HepG2 (cell line): Measurements from ENCODE around the gene TDRD5. TPM values are rescaled to one million over a fixed set of nuclear protein-coding genes. Genes with fewer than 3 reads are reported as not detected.

Experiments
- ATAC-seq: fragments of 200-7000 bp; cut with Tn5 transposase; 3 replicates; pipeline ENCODE4 v1.9.1; 2020; ENCODE audit warnings: mild to moderate bottlenecking, moderate library complexity
- BruUV-seq: library from RNA; stranded (reverse); fragments of 400-500 nt; replicated peaks from 2 replicates; lab custom pipeline; 2021; lab: Mats Ljungman, UMichigan
- CTCF ChIA-PET: fragments of 300-600 bp; formaldehyde crosslinking; extraction: SDS; loops from one replicate; lab custom pipeline; 2021; ENCODE audit warnings: low total read pairs, inconsistent platforms, low intra/inter-chr PET ratio; lab: Yijun Ruan, JAX
- POLR2A ChIA-PET: fragments of 350-600 bp; sonication (Branson Sonifier 250); formaldehyde crosslinking; loops from one replicate; lab custom pipeline; 2020; ENCODE audit warnings: antibody characterized with exemption, inconsistent platforms; lab: Yijun Ruan, JAX
- DNase-seq: peaks from one replicate; pipeline ENCODE4 v3.0.0-alpha.2; 2015; ENCODE audit warnings: low spot score
- FAIRE-seq: peaks from 3 replicates; lab custom pipeline; 2011; peaks lifted over from hg19 to GRCh38; lab: Jason Lieb, UNC
- H2AFZ ChIP-seq: one replicate; pipeline ENCODE4 v1.6.1; 2011; ENCODE audit warnings: low read length, inconsistent platforms
- H3K27ac ChIP-seq: fragments of 300-600 bp; 3 replicates; pipeline ENCODE4 v1.8.0; 2011; ENCODE audit warnings: mixed run types, mild to moderate bottlenecking, mixed read lengths, low read length, inconsistent platforms; ENCODE audit not compliant: insufficient read depth; ENCODE audit errors: extremely low read length
- H3K27me3 ChIP-seq, 2 experiments: fragments of 200-600 bp in 1 of 2; 2 replicates in 1 of 2; 3 replicates in 1 of 2; pipeline versions ENCODE4 v1.6.0 to v1.8.0; 2011; ENCODE audit warnings: low read length in 2 of 2, mild to moderate bottlenecking in 2 of 2, moderate library complexity in 2 of 2, inconsistent platforms in 1 of 2; ENCODE audit not compliant: insufficient read depth in 2 of 2, control insufficient read depth in 1 of 2
- H3K36me3 ChIP-seq, 2 experiments: fragments of 200-600 bp in 1 of 2; replicated peaks in 1 of 2; 2 replicates in 1 of 2; 3 replicates in 1 of 2; pipeline versions ENCODE4 v1.5.1 to v1.8.0; 2011; ENCODE audit warnings: low read length in 2 of 2, inconsistent platforms in 1 of 2; ENCODE audit not compliant: insufficient read depth in 2 of 2, control insufficient read depth in 1 of 2
- H3K4me1 ChIP-seq: 2 replicates; pipeline ENCODE4 v1.5.1; 2012; ENCODE audit warnings: low read length, inconsistent platforms; ENCODE audit not compliant: insufficient read depth
- H3K4me2 ChIP-seq: 2 replicates; pipeline ENCODE4 v1.6.0; 2011; ENCODE audit warnings: low read depth, low read length, inconsistent platforms
- H3K4me3 ChIP-seq, 3 experiments: fragments of 200-600 bp in 1 of 3; sonication (generic), shearing (Covaris generic) in 1 of 3; replicated peaks in 1 of 3; 2 replicates each; pipeline ENCODE4 v1.5.1; 2011 to 2016; ENCODE audit warnings: low read length in 3 of 3, inconsistent platforms in 2 of 3, low read depth in 2 of 3, mild to moderate bottlenecking in 2 of 3, control low read depth in 1 of 3, mixed read lengths in 1 of 3; ENCODE audit not compliant: insufficient read depth in 1 of 3
- H3K79me2 ChIP-seq: one replicate; pipeline ENCODE4 v1.6.1; 2011; ENCODE audit warnings: low read length, inconsistent platforms; ENCODE audit not compliant: insufficient read depth
- H3K9ac ChIP-seq: 2 replicates; pipeline ENCODE4 v1.6.0; 2011; ENCODE audit warnings: mild to moderate bottlenecking, low read depth, low read length, inconsistent platforms; ENCODE audit not compliant: insufficient read depth
- H3K9me3 ChIP-seq: 2 replicates; pipeline ENCODE4 v1.5.1; 2012; ENCODE audit warnings: mild to moderate bottlenecking, low read length
- H4K20me1 ChIP-seq: 2 replicates; pipeline ENCODE4 v1.6.0; 2011; ENCODE audit warnings: inconsistent platforms, mild to moderate bottlenecking, low read length, moderate library complexity; ENCODE audit not compliant: insufficient read depth
- ATF4 ChIP-seq, 2 experiments: fragments of 450-650 bp in 1 of 2; sonication (generic) in 1 of 2; formaldehyde crosslinking; IDR thresholded peaks; 2 replicates each; pipeline versions ENCODE4 v1.5.0 to v1.8.0; 2020 to 2022; ENCODE audit warnings: mild to moderate bottlenecking in 1 of 2, missing genetic modification reagents in 1 of 2
- ATF7 ChIP-seq, 2 experiments: fragments of 450-650 bp in 1 of 2; sonication (generic) in 1 of 2; formaldehyde crosslinking in 1 of 2; IDR thresholded peaks; 2 replicates each; pipeline versions ENCODE4 v1.4.0 to v1.6.1; 2016 to 2020; ENCODE audit warnings: antibody characterized with exemption in 1 of 2, mild to moderate bottlenecking in 1 of 2, missing genetic modification reagents in 1 of 2
- BCL6 ChIP-seq: IDR thresholded peaks from 2 replicates; pipeline ENCODE4 v1.6.1; 2016; ENCODE audit warnings: missing genetic modification reagents, missing compliant biosample characterization
- CEBPB ChIP-seq: IDR thresholded peaks from 2 replicates; pipeline ENCODE4 v1.6.1; 2011; ENCODE audit warnings: low read depth, low read length, improper control_type of control experiment, borderline replicate concordance
- THAP9 ChIP-seq: sonication (generic); formaldehyde crosslinking; IDR thresholded peaks from 2 replicates; pipeline ENCODE4; 2020; ENCODE audit warnings: missing genetic modification reagents, mild to moderate bottlenecking, borderline replicate concordance
- YEATS4 ChIP-seq: sonication (generic); formaldehyde crosslinking; IDR thresholded peaks from 2 replicates; pipeline ENCODE4 v1.4.0; 2020; ENCODE audit warnings: missing genetic modification reagents, borderline replicate concordance
- ZNF557 ChIP-seq: sonication (generic); formaldehyde crosslinking; IDR thresholded peaks from 2 replicates; pipeline ENCODE4 v1.4.0; 2020; ENCODE audit warnings: missing genetic modification reagents
- WGBS: methylation state at CpG from one replicate; pipeline ENCODE4 v1.1.6; 2017; ENCODE audit warnings: low lambda C conversion rate; 5-methylcytosine and 5-hydroxymethylcytosine counted together
- in situ Hi-C: cut with HindIII; loops from 2 replicates; pipeline ENCODE4 v1.10.0; 2017; ENCODE audit warnings: low pct_unique_long_range_greater_than_20kb; ENCODE audit not compliant: extremely low pct_ligation_motif_present
- intact Hi-C: fragments of 100-400 bp; cut with micrococcal nuclease; formaldehyde crosslinking; loops from one replicate; pipeline ENCODE4 v1.10.0; 2022; ENCODE audit not compliant: unreplicated experiment
- polyA plus RNA-seq, 8 experiments: library from polyadenylated mRNA; depleted of rRNA in 3 of 8; stranded (reverse) in 7 of 8; unstranded in 1 of 8; fragments of >200 nt; fragmentation: Illumina TruSeq in 4 of 8; extraction: Trizol in 4 of 8; gene quantifications; 2 replicates each; pipeline versions ENCODE4 v1.2.1 to v1.2.3, GENCODE V29; 2011 to 2016; ENCODE audit warnings: low read depth in 4 of 8, missing spikeins in 1 of 8, mixed read lengths in 1 of 8; ENCODE audit not compliant: insufficient read depth in 1 of 8
- total RNA-seq, 5 experiments: library from RNA; depleted of rRNA; stranded (reverse); fragments of >200 nt; fragmentation: Illumina TruSeq; extraction: Trizol; gene quantifications; 2 replicates each; pipeline ENCODE4 v1.2.3, GENCODE V29; 2016; ENCODE audit warnings: low read depth in 1 of 5
- TF ChIP-seq, protein P1 (sequence below): sonication (generic); formaldehyde crosslinking; IDR thresholded peaks from 2 replicates; pipeline ENCODE4 v1.4.0; 2020; ENCODE audit warnings: mild to moderate bottlenecking, low read depth, missing genetic modification reagents
- TF ChIP-seq, protein P2 (sequence below): IDR thresholded peaks from 2 replicates; pipeline ENCODE4 v1.6.1; 2012; ENCODE audit warnings: inconsistent platforms

The TDRD5 gene
- total and polyA plus RNA-seq, 2 of the 13 experiments (the other 11 are each of a cell fraction or from before 2014, with no cell fraction given): not detected

GRCh38 chr1:179729881-179730280, 138.2 kb downstream of the TDRD5 start:
- CTCF ChIA-PET: no interaction called here
- intact Hi-C loops: no loop called here
- FAIRE-seq: no peak

DNA sequence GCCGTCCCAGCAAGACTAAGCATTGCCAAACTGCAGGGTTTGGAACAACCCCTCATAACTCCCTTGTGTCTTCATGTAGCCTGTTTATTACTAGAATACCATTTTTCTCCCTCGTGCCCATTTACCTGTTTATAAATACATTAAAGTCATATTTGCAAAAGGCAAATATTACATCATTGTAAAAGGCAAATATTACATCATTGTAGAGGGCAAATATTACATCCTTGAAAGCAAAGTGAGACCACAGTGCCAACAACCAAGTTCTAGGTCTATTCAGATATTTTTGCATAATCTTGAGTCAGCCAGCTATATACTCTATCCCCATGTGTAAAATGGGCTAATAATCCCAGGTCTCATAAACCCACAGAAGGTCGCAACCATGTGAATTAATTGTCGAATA, 140.0 kb downstream of the TDRD5 start:
- 36% methylated on average over 4 of the region's 4 CpGs for WGBS
- ChIA-PET POLR2A (no interaction called here), CTCF (no interaction called here)
- H2AFZ ChIP-seq: no peak overlapping the region
- no peaks in the 10 kb centered on the region for H3K9me3 ChIP-seq
- no peaks in the 10 kb centered on the region for H3K79me2 ChIP-seq
- BruUV-seq: no TSS peak
- DNase-seq (no peak), FAIRE-seq (no peak), ATAC-seq (no peak)
- H3K4me3 ChIP-seq: no peak overlapping the region
- H3K4me1 ChIP-seq: no peaks in the 10 kb centered on the region
- H3K4me2 ChIP-seq: no peak overlapping the region
- no peaks in the 10 kb centered on the region for H3K36me3 ChIP-seq
- H3K27me3 ChIP-seq: peaks cover 0 to 17% of the 10 kb centered on the region in 2 experiments; a peak in 2 of 5 replicates
- H3K27ac ChIP-seq: no peak overlapping the region
- no peak overlapping the region for H3K9ac ChIP-seq
- TF ChIP-seq ZNF557 (CRISPR knock-in tag) (no peak), THAP9 (CRISPR knock-in tag) (no peak), BCL6 (CRISPR knock-in tag) (peak; percentile 46; the same call in 1 of the 2 replicates), ATF7 (IDR thresholded peaks at IDR 0.05) (peak; percentile 68), ATF7 (CRISPR knock-in tag; IDR thresholded peaks at IDR 0.05) (no peak), CEBPB (0 out of 2 replicates have a peak, but pooled peaks have one; percentile 17), ATF4 (CRISPR knock-in tag; IDR thresholded peaks at IDR 0.05) (peak in 1 of 2 experiments; percentile 64; a peak in 2 of 4 replicates)
- TF ChIP-seq, protein P1, sequence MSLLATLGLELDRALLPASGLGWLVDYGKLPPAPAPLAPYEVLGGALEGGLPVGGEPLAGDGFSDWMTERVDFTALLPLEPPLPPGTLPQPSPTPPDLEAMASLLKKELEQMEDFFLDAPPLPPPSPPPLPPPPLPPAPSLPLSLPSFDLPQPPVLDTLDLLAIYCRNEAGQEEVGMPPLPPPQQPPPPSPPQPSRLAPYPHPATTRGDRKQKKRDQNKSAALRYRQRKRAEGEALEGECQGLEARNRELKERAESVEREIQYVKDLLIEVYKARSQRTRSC: no peak
- intact Hi-C loops: no loop called here
- H4K20me1 ChIP-seq: no peaks in the 10 kb centered on the region
- in situ Hi-C loops: no loop called here

More at GRCh38 chr1:179729881-179730280, 138.2 kb downstream of the TDRD5 start:
- Histone ChIP-seq H3K36me3 (no peaks in the 10 kb centered on the region), H4K20me1 (no peaks in the 10 kb centered on the region), H2AFZ (no peak overlapping the region), H3K4me3 (no peak overlapping the region)
- no peak for TF ChIP-seq YEATS4
- TF ChIP-seq, protein P2, sequence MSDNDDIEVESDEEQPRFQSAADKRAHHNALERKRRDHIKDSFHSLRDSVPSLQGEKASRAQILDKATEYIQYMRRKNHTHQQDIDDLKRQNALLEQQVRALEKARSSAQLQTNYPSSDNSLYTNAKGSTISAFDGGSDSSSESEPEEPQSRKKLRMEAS: no peak
- TF ChIP-seq, all 625 proteins: peak for 0
- H3K79me2 ChIP-seq: no peaks in the 10 kb centered on the region
- H3K27me3 ChIP-seq: peaks cover 0 to 22% of the 10 kb centered on the region in 2 experiments; a peak in 2 of 5 replicates
- ATAC-seq: no peak
- 2% methylated on average over 4 of the region's 4 CpGs for WGBS
- H3K4me2 ChIP-seq: no peak overlapping the region
- no peaks in the 10 kb centered on the region for H3K4me1 ChIP-seq
- no peak for DNase-seq
- H3K9ac ChIP-seq: no peak overlapping the region
- in situ Hi-C loops: no loop called here
- POLR2A ChIA-PET: no interaction called here
- BruUV-seq: no TSS peak
- no peak overlapping the region for H3K27ac ChIP-seq
- no peaks in the 10 kb centered on the region for H3K9me3 ChIP-seq
